ENCODE data around the gene AGK. TPM values are rescaled to one million over a fixed set of nuclear protein-coding genes. Genes with fewer than 3 reads are reported as not detected.

Gene AGK
- total RNA-seq, 1 experiment from 2014 or later: 38.2 TPM

GRCh38 chr7:141668853-141669252, 117.6 kb downstream of the AGK start:
- TF ChIP-seq EZH2 (IDR thresholded peaks at IDR 0.05; ENCODE audit: low read length, unreplicated experiment): no peak
- TF ChIP-seq EZH2phosphoT487 (IDR thresholded peaks at IDR 0.05; ENCODE audit: borderline replicate concordance, low read length): no peak
- TF ChIP-seq, protein P1, sequence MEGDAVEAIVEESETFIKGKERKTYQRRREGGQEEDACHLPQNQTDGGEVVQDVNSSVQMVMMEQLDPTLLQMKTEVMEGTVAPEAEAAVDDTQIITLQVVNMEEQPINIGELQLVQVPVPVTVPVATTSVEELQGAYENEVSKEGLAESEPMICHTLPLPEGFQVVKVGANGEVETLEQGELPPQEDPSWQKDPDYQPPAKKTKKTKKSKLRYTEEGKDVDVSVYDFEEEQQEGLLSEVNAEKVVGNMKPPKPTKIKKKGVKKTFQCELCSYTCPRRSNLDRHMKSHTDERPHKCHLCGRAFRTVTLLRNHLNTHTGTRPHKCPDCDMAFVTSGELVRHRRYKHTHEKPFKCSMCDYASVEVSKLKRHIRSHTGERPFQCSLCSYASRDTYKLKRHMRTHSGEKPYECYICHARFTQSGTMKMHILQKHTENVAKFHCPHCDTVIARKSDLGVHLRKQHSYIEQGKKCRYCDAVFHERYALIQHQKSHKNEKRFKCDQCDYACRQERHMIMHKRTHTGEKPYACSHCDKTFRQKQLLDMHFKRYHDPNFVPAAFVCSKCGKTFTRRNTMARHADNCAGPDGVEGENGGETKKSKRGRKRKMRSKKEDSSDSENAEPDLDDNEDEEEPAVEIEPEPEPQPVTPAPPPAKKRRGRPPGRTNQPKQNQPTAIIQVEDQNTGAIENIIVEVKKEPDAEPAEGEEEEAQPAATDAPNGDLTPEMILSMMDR (conservative IDR thresholded peaks at IDR 0.05; ENCODE audit: low read depth, low read length): no peak
- Histone ChIP-seq H3K4me2 (ENCODE audit: low read length) (no peak overlapping the region), H3K27me3 (ENCODE audit: low read length) (no peaks in the 10 kb centered on the region), H3K9ac (ENCODE audit: low read length) (no peak overlapping the region), H3K79me2 (ENCODE audit: low read length) (no peaks in the 10 kb centered on the region), H3K36me3 (ENCODE audit: low read depth, low read length) (no peaks in the 10 kb centered on the region), H3K9me3 (ENCODE audit: low read length) (no peaks in the 10 kb centered on the region), H2AFZ (ENCODE audit: low read length) (no peak overlapping the region), H3K4me3 (ENCODE audit: low read length) (no peak overlapping the region), H3K4me1 (ENCODE audit: insufficient read depth, low read length) (peaks cover 3% of the 10 kb centered on the region), H3F3A (ENCODE audit: low read length, unreplicated experiment) (no peaks in the 10 kb centered on the region), H4K20me1 (ENCODE audit: low read length) (no peaks in the 10 kb centered on the region), H3K9me2 (replicated peaks; ENCODE audit: low read length) (no peaks in the 10 kb centered on the region), H3K27ac (ENCODE audit: low read length) (no peak overlapping the region)
- ChIA-PET POLR2A (ENCODE audit: unreplicated experiment) (no interaction called here), CTCF (no interaction called here)
- intact Hi-C loops (cut with micrococcal nuclease): no loop called here
- BruUV-seq (replicated peaks): no TSS peak
- DNase-seq: no peak
- no peak for ATAC-seq

DNA sequence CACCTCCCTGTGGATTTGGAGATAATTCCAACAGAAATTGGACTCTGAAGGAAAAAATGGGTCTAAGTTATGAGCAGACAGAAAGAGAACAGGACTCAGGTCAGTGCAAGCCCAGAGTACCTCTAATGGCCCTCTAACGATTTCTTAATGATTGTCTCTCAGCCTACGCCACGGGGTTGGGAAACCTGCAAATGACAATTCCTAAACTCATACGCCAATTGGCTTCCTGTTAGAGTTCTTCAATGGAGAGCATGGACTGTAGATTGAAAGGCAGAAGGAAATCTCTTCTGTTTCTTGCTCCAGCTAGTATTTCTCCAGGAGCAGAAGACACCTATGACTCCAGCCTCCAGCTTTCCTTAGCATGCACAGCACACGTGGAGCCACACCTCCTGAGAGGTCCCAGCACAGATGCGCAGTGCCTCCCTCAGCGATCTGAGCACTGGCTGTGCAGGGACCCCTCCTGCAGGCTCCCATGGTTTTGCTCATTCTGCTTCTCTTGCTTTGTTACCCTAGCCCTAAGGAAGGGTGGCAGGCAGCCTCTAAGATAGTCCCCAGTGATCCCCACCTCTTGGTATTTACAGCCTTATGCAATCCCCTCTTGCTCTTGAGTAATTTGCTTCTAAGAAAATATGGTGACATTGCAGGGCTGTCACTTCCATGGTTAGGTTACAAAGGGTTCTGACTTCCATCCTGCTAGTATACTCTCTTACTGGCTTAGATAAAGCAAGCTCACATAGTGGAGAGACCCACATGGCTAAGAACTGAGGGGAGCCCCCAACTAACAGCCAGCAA, 120.7 kb downstream of the AGK start:
- no peak for ATAC-seq
- CTCF ChIA-PET: no interaction called here
- H3K9me3 ChIP-seq (ENCODE audit: low read length): no peaks in the 10 kb centered on the region
- H3K4me3 ChIP-seq (ENCODE audit: low read length): no peak overlapping the region
- no peak overlapping the region for H3K27ac ChIP-seq (ENCODE audit: low read length)
- no peaks in the 10 kb centered on the region for H3K79me2 ChIP-seq (ENCODE audit: low read length)
- H3K36me3 ChIP-seq (ENCODE audit: low read depth, low read length): no peaks in the 10 kb centered on the region
- POLR2A ChIA-PET (ENCODE audit: unreplicated experiment): no interaction called here
- H3K4me2 ChIP-seq (ENCODE audit: low read length): no peak overlapping the region
- no peaks in the 10 kb centered on the region for H3K27me3 ChIP-seq (ENCODE audit: low read length)
- TF ChIP-seq EZH2phosphoT487 (IDR thresholded peaks at IDR 0.05; ENCODE audit: borderline replicate concordance, low read length): no peak
- TF ChIP-seq, protein P1 (conservative IDR thresholded peaks at IDR 0.05; ENCODE audit: low read depth, low read length): no peak
- TF ChIP-seq EZH2 (IDR thresholded peaks at IDR 0.05; ENCODE audit: low read length, unreplicated experiment): no peak
- intact Hi-C loops (cut with micrococcal nuclease): no loop called here
- H3F3A ChIP-seq (ENCODE audit: low read length, unreplicated experiment): no peaks in the 10 kb centered on the region
- H4K20me1 ChIP-seq (ENCODE audit: low read length): no peaks in the 10 kb centered on the region
- no peak overlapping the region for H3K9ac ChIP-seq (ENCODE audit: low read length)
- peaks cover 25% of the 10 kb centered on the region for H3K4me1 ChIP-seq (ENCODE audit: insufficient read depth, low read length)
- no peak overlapping the region for H2AFZ ChIP-seq (ENCODE audit: low read length)
- no peaks in the 10 kb centered on the region for H3K9me2 ChIP-seq (replicated peaks; ENCODE audit: low read length)
- DNase-seq: no peak
- BruUV-seq (replicated peaks): no TSS peak

DNA sequence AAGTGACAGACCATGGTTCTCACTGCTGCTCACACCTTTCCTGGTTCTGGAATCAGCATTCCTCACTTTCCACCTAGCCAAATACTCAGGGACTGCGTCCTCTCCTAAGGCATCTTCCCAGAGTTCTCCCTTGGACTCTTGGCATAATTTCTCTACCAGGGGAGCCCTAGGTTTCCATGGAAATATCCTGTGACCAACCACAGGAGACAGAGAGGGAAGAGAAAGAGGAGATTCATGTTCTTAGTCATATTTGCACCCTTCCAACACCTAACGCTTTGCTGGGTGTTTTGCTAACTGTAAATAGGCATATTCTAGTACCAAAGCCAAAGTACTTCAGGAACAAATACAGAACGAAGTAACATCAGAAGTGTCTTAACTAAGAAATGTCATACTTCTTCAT, 122.1 kb downstream of the AGK start:
- H4K20me1 ChIP-seq (ENCODE audit: low read length): no peaks in the 10 kb centered on the region
- no peak overlapping the region for H3K9ac ChIP-seq (ENCODE audit: low read length)
- DNase-seq (no peak), ATAC-seq (no peak)
- H3K27me3 ChIP-seq (ENCODE audit: low read length): no peaks in the 10 kb centered on the region
- no peaks in the 10 kb centered on the region for H3K9me3 ChIP-seq (ENCODE audit: low read length)
- TF ChIP-seq EZH2 (IDR thresholded peaks at IDR 0.05; ENCODE audit: low read length, unreplicated experiment) (no peak), EZH2phosphoT487 (IDR thresholded peaks at IDR 0.05; ENCODE audit: borderline replicate concordance, low read length) (no peak)
- TF ChIP-seq, protein P1 (conservative IDR thresholded peaks at IDR 0.05; ENCODE audit: low read depth, low read length): no peak
- no peaks in the 10 kb centered on the region for H3K9me2 ChIP-seq (replicated peaks; ENCODE audit: low read length)
- intact Hi-C loops (cut with micrococcal nuclease): no loop called here
- H3K36me3 ChIP-seq (ENCODE audit: low read depth, low read length): no peaks in the 10 kb centered on the region; the same call in 1 of the 2 replicates
- no peaks in the 10 kb centered on the region for H3F3A ChIP-seq (ENCODE audit: low read length, unreplicated experiment)
- no TSS peak for BruUV-seq (replicated peaks)
- peaks cover 27% of the 10 kb centered on the region for H3K4me1 ChIP-seq (ENCODE audit: insufficient read depth, low read length)
- no peak overlapping the region for H3K4me3 ChIP-seq (ENCODE audit: low read length)
- no peak overlapping the region for H3K4me2 ChIP-seq (ENCODE audit: low read length)
- H2AFZ ChIP-seq (ENCODE audit: low read length): no peak overlapping the region
- no peak overlapping the region for H3K27ac ChIP-seq (ENCODE audit: low read length)
- ChIA-PET POLR2A (ENCODE audit: unreplicated experiment) (no interaction called here), CTCF (no interaction called here)
- H3K79me2 ChIP-seq (ENCODE audit: low read length): no peaks in the 10 kb centered on the region
